T1000 (cell line): Measurements from ENCODE around the gene C17orf78.
"Not testable (repeated sequence)": the region's sequence is repeated elsewhere in the genome, so short reads cannot be mapped to it uniquely, and the experiment has no call there.

Source experiments
- DNase-seq: peaks from one replicate; lab custom pipeline; 2025; ENCODE audit warnings: mixed read lengths; lab: John Stamatoyannopoulos, UW

C17orf78 gene

DNA sequence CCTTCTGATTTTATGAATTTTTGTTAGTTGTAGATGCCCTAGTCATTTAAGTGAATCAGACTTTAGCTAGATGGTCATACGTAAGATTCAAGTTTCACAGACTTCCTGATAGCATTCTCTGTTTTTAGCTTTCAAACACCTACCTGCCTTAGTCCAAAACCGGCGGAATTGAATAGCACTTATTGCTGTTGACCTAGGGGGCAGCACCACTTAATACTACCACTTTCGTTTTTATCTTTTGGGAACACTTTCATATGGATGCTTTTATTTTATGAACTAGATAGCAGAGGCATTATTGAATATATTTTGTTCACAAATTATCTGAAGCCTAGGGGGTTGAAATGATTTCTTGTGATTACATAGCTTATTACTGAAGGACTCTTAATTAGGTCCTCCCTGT lies 62.4 kb downstream of the C17orf78 start:
- no peak for DNase-seq

DNA sequence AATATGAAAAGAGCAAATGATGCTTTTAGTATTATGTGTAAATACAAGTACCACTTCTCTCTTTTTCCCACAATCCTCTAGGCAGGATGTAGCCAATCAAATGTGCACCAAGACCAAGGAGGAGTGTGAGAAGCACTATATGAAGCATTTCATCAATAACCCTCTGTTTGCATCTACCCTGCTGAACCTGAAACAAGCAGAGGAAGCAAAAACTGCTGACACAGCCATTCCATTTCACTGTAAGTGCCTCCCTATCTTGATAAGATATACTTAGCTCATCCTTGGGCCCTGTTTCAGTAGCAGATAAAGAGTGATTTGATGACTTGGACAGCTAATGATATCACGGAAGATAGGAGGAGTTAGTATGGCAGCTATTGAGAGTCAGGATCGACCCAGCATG lies 64.6 kb downstream of the C17orf78 start:
- DNase-seq: no peak

DNA sequence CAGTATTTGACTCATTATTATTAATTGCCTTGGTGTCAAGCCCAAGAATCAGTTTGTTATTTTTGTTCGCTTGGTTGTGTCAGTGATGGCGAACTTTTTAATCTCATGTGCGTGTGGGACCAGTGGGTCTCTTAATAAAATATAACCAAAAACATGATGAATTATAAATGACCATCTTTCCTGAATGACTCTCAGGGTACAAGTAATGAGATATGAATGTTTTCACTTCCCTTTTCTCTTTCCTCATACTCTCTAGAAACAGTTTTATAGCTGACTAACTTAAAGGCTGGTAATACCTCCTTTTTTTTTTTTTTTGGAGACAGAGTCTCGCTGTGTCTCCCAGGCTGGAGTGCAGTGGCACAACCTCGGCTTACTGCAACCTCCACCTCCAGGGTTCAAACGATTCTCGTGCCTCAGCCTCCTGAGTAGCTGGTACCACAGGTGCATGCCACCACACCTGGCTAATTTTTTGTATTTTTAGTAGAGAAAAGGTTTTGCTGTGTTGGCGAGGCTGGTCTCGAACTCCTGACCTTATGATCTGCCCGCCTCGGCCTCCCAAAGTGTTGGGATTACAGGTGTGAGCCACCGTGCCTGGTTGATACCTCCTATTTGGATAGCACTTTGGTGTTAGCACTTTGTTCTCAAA lies 65.7 kb downstream of the C17orf78 start:
- not testable (repeated sequence) for DNase-seq
